LHCN-M2 (cell line): Measurements from ENCODE around the gene KCNJ16. TPM values are rescaled to one million over a fixed set of nuclear protein-coding genes. Genes with fewer than 3 reads are reported as not detected.
A peak's percentile ranks its signal among the peaks of the same experiment; 100 is the strongest.

ENCODE experiments used
- DNase-seq: peaks from one replicate; pipeline ENCODE4 v3.0.0-alpha.2; 2012; ENCODE audit warnings: low read depth
- total RNA-seq: library from RNA; depleted of rRNA; stranded (reverse); fragments of >200 nt; gene quantifications from 2 replicates; pipeline ENCODE4 v1.2.3, GENCODE V29; 2014

The KCNJ16 gene
- total RNA-seq, 1 experiment from 2014 or later: not detected

- peak; percentile 35 for DNase-seq
These were observed 23.0 kb downstream of the KCNJ16 start for GRCh38 chr17:70098030-70098429.

- DNase-seq: no peak
These were observed 24.3 kb downstream of the KCNJ16 start for GRCh38 chr17:70099294-70099693.

- DNase-seq: no peak
These were observed 24.9 kb downstream of the KCNJ16 start for GRCh38 chr17:70099884-70100283.

GRCh38 chr17:70100983-70101382 lies 26.0 kb downstream of the KCNJ16 start:
- DNase-seq: peak; percentile 59

GRCh38 chr17:70102531-70102930 lies 27.5 kb downstream of the KCNJ16 start:
- no peak for DNase-seq

GRCh38 chr17:70104791-70105523 lies 29.9 kb downstream of the KCNJ16 start:
- no peak for DNase-seq

GRCh38 chr17:70105641-70106040 lies 30.6 kb downstream of the KCNJ16 start:
- no peak for DNase-seq

GRCh38 chr17:70106551-70106950 lies 31.5 kb downstream of the KCNJ16 start:
- no peak for DNase-seq

- DNase-seq: peak; percentile 20
These were observed 32.4 kb downstream of the KCNJ16 start for GRCh38 chr17:70107441-70107840.

GRCh38 chr17:70107904-70108565 lies 33.0 kb downstream of the KCNJ16 start:
- DNase-seq: no peak

GRCh38 chr17:70109497-70109896 lies 34.5 kb downstream of the KCNJ16 start:
- no peak for DNase-seq

- peak; percentile 68 for DNase-seq
These were observed 35.4 kb downstream of the KCNJ16 start for GRCh38 chr17:70110443-70110880.

- DNase-seq: no peak
These were observed 36.2 kb downstream of the KCNJ16 start for GRCh38 chr17:70111201-70111600.

- DNase-seq: no peak
These were observed 39.4 kb downstream of the KCNJ16 start for GRCh38 chr17:70114405-70114804.

- no peak for DNase-seq
These were observed 40.1 kb downstream of the KCNJ16 start for GRCh38 chr17:70115126-70115525.

- no peak for DNase-seq
These were observed 41.9 kb downstream of the KCNJ16 start for GRCh38 chr17:70116919-70117318.

- no peak for DNase-seq
These were observed 44.5 kb downstream of the KCNJ16 start for GRCh38 chr17:70119545-70119944.

- DNase-seq: no peak
These were observed 45.0 kb downstream of the KCNJ16 start for GRCh38 chr17:70119983-70120382.

- no peak for DNase-seq
These were observed 45.4 kb downstream of the KCNJ16 start for GRCh38 chr17:70120425-70120824.

GRCh38 chr17:70121126-70121525 lies 46.1 kb downstream of the KCNJ16 start:
- DNase-seq: no peak

- no peak for DNase-seq
These were observed 48.2 kb downstream of the KCNJ16 start for GRCh38 chr17:70123193-70123592.

GRCh38 chr17:70124723-70125122 lies 49.7 kb downstream of the KCNJ16 start:
- no peak for DNase-seq

- DNase-seq: no peak
These were observed 52.3 kb downstream of the KCNJ16 start for GRCh38 chr17:70127221-70127873.
